Body of pancreas (tissue), 4 donors: Measurements from ENCODE around the gene KCND3.

Source experiments
- CTCF ChIP-seq, 7 experiments: fragments of 450-650 bp in 4 of 7; fragments of 200-600 bp in 3 of 7; sonication (generic) in 3 of 7; IDR thresholded peaks; one replicate each; pipeline ENCODE4 v1.5.1; 2016 to 2019; ENCODE audit warnings: antibody characterized with exemption in 7 of 7
- POLR2A ChIP-seq, 3 donors: fragments of 450-650 bp; IDR thresholded peaks; one replicate each; pipeline ENCODE4 v1.6.1; 2016; ENCODE audit warnings: antibody characterized with exemption in 3 of 3, mild to moderate bottlenecking in 2 of 3

GRCh38 chr1:111977378-111977777 lies 12.1 kb downstream of the KCND3 start:
- TF ChIP-seq CTCF (IDR thresholded peaks at IDR 0.05) (no peak), POLR2A (IDR thresholded peaks at IDR 0.05) (no peak)
